Measurements from ENCODE around the gene TRPV4.

The TRPV4 gene

DNA sequence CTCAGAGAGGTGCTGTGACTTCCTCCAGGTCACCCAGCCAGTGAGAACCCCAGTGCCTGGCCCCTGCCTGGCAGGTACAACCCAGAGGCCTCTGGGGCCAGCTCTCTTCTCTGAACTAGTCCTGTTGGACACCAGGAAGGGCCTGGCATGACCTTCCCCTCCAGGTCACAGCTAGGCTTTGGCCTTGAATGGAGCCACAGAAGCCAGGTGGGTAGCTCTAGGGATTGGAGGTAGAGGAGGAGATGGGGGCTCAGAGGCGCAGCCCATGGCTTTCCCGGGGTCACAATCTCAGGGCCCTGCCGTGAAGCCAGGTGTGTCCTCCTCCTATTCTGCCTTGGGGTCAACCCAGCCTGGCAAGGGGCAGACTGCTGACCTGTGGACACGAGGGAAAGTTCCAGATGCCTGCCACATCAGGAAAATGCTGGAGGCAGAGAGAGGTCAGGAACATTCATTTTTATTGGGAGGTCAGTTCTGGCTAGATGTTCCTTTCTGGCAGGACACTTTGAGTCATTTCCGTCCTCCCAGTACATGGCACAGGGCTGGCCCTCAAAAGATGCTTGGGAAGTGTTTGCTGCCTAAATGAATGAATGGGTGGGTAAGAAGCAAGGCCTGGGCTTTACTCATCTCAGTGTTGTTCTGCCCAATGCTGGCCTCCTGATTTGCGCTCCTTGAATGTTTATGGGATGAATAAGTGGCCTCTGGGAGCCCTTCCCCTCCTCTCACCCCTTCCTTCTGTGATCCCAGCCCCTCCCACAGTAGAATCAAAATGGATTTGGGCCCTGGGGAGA lies 94.1 kb downstream of the TRPV4 start:
- Mint-ChIP-seq H3K27ac (peak overlapping the region in 2 of 3 experiments; percentile 93 to 97), H3K4me3 (no peak overlapping the region), H3K9me3 (no peaks in the 10 kb centered on the region), H3K4me1 (peaks cover 44% of the 10 kb centered on the region), H3K36me3 (ENCODE audit: low read depth) (no peaks in the 10 kb centered on the region), H3K27me3 (ENCODE audit: low read depth) (peaks cover 9% of the 10 kb centered on the region)
- no peak for TF ChIP-seq CTCF (IDR thresholded peaks at IDR 0.05; ENCODE audit: unreplicated experiment in 3 of 3)

DNA sequence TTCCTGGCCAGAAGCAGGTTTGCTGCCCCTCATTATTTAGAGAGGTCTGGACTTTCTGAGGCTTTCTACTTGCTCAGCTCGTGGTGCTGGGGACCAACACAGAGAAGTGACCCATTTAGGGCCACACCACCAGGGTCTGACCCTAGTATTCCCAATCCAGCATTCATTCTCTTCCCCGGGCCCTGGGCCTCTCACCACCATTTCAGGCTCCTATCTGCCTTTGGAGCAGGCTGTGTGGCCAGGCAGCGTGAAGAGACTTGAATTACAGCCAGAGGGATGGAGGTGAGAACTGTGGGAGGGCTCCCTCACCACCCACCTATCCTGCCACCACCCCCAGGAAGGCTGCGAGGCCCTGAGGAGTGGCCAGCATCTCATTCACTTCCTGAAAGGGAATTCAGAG lies 95.0 kb downstream of the TRPV4 start:
- H3K27me3 Mint-ChIP-seq (ENCODE audit: low read depth), result peaks cover 9% of the 10 kb centered on the region
- peak overlapping the region; percentile 93 to 97 (median 96) for H3K27ac Mint-ChIP-seq
- no peaks in the 10 kb centered on the region for H3K36me3 Mint-ChIP-seq (ENCODE audit: low read depth)
- TF ChIP-seq CTCF (IDR thresholded peaks at IDR 0.05; ENCODE audit: unreplicated experiment in 3 of 3), result no peak
- no peak overlapping the region for H3K4me3 Mint-ChIP-seq
- H3K9me3 Mint-ChIP-seq, result no peaks in the 10 kb centered on the region
- peaks cover 46% of the 10 kb centered on the region for H3K4me1 Mint-ChIP-seq

DNA sequence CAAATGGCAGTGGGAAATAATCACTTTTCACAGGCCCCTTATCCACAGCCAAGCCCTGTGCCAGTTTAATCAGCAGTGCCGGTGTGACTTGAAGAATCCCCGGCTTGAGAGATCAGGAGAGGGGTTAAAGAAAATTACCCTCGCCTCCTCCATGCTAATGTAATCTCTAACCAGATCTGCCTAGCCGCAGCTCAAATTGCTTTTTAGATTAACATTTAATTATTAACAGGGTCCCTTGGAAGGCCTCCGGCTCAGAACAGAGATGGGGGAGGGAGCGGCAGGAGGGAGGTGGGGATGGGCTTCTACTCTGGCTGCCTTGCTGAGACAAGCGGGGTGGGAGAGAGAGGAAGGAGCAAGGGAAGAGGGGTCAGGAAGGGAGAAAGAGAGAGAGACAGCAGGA lies 95.6 kb downstream of the TRPV4 start:
- no peaks in the 10 kb centered on the region for H3K36me3 Mint-ChIP-seq (ENCODE audit: low read depth)
- no peak overlapping the region for H3K4me3 Mint-ChIP-seq
- peak overlapping the region; percentile 93 to 97 (median 96) for H3K27ac Mint-ChIP-seq
- peaks cover 48% of the 10 kb centered on the region for H3K4me1 Mint-ChIP-seq
- H3K27me3 Mint-ChIP-seq (ENCODE audit: low read depth), result peaks cover 9% of the 10 kb centered on the region
- TF ChIP-seq CTCF (IDR thresholded peaks at IDR 0.05; ENCODE audit: unreplicated experiment in 3 of 3), result no peak
- H3K9me3 Mint-ChIP-seq, result no peaks in the 10 kb centered on the region

GRCh38 chr12:109737126-109737525 lies 96.1 kb downstream of the TRPV4 start:
- Mint-ChIP-seq H3K4me1 (peaks cover 44% of the 10 kb centered on the region), H3K9me3 (no peaks in the 10 kb centered on the region), H3K36me3 (ENCODE audit: low read depth) (no peaks in the 10 kb centered on the region), H3K27me3 (ENCODE audit: low read depth) (peaks cover 9% of the 10 kb centered on the region), H3K4me3 (no peak overlapping the region), H3K27ac (peak overlapping the region in 2 of 3 experiments; percentile 93 to 97)
- no peak for TF ChIP-seq CTCF (IDR thresholded peaks at IDR 0.05; ENCODE audit: unreplicated experiment in 3 of 3)

DNA sequence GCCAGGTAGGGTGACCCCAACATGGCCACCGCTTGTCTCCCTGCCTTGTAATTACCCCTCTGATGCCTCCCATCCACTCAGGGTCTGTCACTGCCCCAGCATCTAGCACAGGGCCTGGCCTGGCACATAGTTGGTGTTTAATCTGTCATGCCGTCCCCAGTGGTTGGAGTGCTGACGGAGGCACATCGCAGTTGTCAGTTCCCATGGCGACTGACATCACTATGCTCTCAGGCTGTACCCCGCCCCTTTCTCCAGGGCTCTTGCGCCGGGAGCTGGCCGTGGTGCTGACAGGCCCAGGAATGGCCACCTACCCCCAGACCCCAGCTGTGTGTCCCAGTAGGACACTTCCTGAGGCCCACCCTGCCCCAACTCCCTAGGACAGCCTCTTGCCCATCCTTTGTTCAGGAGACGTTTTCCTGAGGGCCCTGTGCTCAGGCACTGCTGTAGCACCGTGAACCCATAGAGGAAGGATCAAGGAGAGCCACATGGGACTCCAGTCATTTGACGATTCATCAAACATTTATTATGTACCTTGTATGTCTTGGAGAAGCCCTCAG lies 96.6 kb downstream of the TRPV4 start:
- peak overlapping the region in 2 of 3 experiments; percentile 0 to 23 for H3K4me3 Mint-ChIP-seq
- no peaks in the 10 kb centered on the region for H3K36me3 Mint-ChIP-seq (ENCODE audit: low read depth)

More for the DNA sequence above, 96.6 kb downstream of the TRPV4 start:
- Mint-ChIP-seq H3K4me1 (peaks cover 42% of the 10 kb centered on the region), H3K27me3 (ENCODE audit: low read depth) (peaks cover 13% of the 10 kb centered on the region), H3K9me3 (no peaks in the 10 kb centered on the region), H3K27ac (peak overlapping the region in 2 of 3 experiments; percentile 16 to 97)
- no peak for TF ChIP-seq CTCF (IDR thresholded peaks at IDR 0.05; ENCODE audit: unreplicated experiment in 3 of 3)
